ENCODE results near the gene TTLL10. TPM values are rescaled to one million over a fixed set of nuclear protein-coding genes. Genes with fewer than 3 reads are reported as not detected.

Gene TTLL10
- total RNA-seq, 2 experiments from 2014 or later: not detected

DNA sequence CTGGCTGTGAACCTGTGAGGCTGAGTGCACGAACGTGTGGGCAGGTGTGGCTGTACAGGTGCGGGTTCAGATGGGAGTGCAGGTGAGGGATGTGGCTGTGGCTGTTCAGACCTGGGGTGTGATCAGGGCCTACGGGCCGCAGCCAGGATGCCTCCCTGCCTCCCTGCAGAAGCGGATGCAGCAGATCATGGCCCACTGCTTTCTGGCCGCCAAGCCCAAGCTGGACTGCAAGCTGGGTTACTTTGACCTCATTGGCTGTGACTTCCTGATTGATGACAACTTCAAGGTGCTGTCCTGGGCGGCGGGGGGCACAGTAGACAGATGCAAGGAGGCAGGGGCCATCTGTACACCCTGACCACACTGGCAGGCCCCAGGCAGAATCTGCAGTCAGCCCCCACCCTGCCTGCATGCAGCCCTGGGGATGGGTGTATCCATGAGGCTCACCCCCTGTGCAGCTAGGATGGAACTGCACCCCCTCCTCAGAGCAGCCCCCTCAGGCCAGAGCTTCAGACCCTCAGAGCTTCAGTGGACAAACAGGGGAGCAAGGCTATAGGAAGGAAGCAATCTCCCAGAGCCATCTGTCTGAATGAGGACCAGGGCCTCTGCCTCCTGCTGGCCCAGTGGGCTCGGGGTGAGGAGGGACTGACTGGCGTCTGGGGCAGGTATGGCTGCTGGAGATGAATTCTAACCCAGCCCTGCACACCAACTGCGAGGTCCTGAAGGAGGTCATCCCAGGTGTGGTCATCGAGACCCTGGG lies 22.9 kb downstream of the TTLL10 start:
- H3K27ac Mint-ChIP-seq: peak overlapping the region; percentile 33
- ChIA-PET CTCF (interaction anchor here (1.4 kb wide), 1 partner anchor 74 kb away, joined by 6 read pairs; no protein-coding TSS in a partner anchor), POLR2A (interaction anchor here (1.0 kb wide), 1 partner anchor 11 kb away, joined by 3 read pairs; no protein-coding TSS in a partner anchor)
- H3K27me3 Mint-ChIP-seq: no peaks in the 10 kb centered on the region
- peaks cover 12% of the 10 kb centered on the region for H3K4me1 Mint-ChIP-seq (ENCODE audit: low read depth)
- peak; percentile 9 for DNase-seq
- no peak overlapping the region for H3K4me3 Mint-ChIP-seq
- intact Hi-C loops (cut with micrococcal nuclease): no loop called here
- peaks cover 17% of the 10 kb centered on the region for H3K9me3 Mint-ChIP-seq
- no peaks in the 10 kb centered on the region for H3K36me3 Mint-ChIP-seq

- Mint-ChIP-seq H3K9me3 (peaks cover 13% of the 10 kb centered on the region), H3K36me3 (no peaks in the 10 kb centered on the region), H3K27me3 (no peaks in the 10 kb centered on the region), H3K27ac (peak overlapping the region; percentile 33), H3K4me1 (ENCODE audit: low read depth) (peaks cover 12% of the 10 kb centered on the region), H3K4me3 (no peak overlapping the region)
- CTCF ChIA-PET: no interaction called here
- intact Hi-C loops (cut with micrococcal nuclease): no loop called here
- DNase-seq: no peak
- POLR2A ChIA-PET: no interaction called here
Measured at GRCh38 chr1:1197188-1197500, 23.5 kb downstream of the TTLL10 start.

DNA sequence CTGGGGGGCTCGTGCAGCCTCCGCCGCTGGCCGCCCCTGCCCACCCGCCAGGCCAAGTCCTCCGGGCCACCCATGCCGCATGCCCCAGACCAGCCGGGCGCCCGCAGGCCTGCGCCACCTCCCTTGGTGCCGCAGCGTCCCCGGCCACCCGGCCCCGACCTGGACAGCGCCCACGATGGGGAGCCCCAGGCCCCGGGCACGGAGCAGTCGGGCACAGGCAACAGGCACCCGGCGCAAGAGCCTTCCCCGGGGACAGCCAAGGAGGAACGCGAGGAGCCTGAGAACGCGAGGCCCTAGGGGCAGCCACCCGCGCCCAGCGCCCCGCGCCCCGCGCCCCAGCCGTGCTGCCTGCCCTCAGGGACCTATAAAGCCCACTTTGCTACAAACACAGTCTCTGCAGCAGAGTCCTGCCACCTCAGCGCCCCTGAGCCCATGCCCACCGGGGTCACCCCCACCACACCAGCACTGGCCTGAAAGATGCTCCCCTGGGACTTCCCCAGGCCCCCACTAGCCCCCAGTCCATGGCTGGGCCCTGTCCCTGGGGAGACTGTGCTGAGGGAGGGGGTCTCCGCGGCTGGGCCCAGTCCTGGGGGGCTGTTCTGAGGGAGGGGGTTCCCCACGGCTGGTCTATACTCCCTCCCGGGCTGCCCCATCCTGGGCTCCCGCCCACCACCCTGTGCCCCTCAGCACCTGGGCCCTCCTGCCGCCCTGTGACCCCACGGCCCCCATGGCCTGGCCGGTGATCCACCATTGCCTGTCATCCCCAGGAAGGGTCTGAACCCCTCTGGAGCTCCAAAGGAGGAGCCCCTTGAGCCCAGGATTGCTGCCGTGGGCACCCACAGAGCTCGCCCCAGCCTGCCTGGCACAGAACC lies 24.1 kb downstream of the TTLL10 start:
- DNase-seq: peak; percentile 9
- POLR2A ChIA-PET: interaction anchor here (0.7 to 1.0 kb wide), 2 partner anchors 41 to 76 kb away, joined by 3 read pairs; no protein-coding TSS in a partner anchor
- H3K27ac Mint-ChIP-seq: no peak overlapping the region

DNA sequence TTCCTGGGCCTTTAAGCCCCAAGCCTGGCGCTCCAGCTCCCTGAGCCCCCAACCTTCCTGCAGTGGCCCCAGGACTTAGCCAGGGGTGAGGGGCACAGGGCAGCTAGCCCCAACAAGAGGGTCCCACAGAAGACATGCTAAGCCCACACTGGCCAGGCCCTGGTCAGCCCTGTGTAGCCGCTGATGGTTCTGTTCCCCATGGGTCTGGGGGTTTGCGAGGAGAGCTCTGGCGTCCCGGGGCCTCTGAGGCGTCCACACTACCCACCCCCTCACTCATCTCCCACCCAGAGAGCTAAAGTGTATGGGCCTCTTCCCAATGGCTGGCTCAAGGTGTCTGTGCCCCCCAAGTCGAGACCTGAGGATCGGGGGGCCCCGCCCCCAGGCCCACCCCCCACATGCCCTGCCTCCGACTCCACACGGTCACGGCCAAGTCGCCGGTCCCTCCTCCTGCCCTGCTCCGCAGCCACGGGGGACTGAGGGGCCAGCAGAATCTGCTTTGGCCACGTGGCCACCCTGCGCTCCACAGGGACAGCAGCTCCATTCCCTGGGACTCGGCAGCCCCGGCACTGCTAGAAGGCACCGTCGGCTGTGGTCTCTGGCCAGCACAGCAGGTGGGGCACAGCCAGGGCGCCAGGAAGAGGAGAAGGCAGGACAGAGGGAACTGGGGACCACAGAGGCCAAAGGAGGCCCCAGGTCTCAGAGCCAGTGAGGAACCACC lies 24.9 kb downstream of the TTLL10 start:
- CTCF ChIA-PET: interaction anchor here (0.7 to 1.3 kb wide), 2 partner anchors 76 to 78 kb away, joined by 3 read pairs; no protein-coding TSS in a partner anchor
- Mint-ChIP-seq H3K27me3 (no peaks in the 10 kb centered on the region), H3K27ac (no peak overlapping the region), H3K4me1 (ENCODE audit: low read depth) (peaks cover 12% of the 10 kb centered on the region), H3K9me3 (peaks cover 12% of the 10 kb centered on the region), H3K4me3 (no peak overlapping the region), H3K36me3 (peaks cover 3% of the 10 kb centered on the region)
- POLR2A ChIA-PET: interaction anchor here (0.7 to 1.0 kb wide), 2 partner anchors 41 to 77 kb away, joined by 3 read pairs; no protein-coding TSS in a partner anchor
- peak; percentile 8 for DNase-seq
- intact Hi-C loops (cut with micrococcal nuclease): no loop called here

More for the DNA sequence above, 24.1 kb downstream of the TTLL10 start:
- Mint-ChIP-seq H3K4me3 (no peak overlapping the region), H3K27me3 (no peaks in the 10 kb centered on the region), H3K4me1 (ENCODE audit: low read depth) (peaks cover 12% of the 10 kb centered on the region), H3K36me3 (no peaks in the 10 kb centered on the region), H3K9me3 (peaks cover 12% of the 10 kb centered on the region)
- intact Hi-C loops (cut with micrococcal nuclease): no loop called here
- CTCF ChIA-PET: interaction anchor here (1.3 kb wide), 1 partner anchor 75 kb away, joined by 3 read pairs; no protein-coding TSS in a partner anchor

GRCh38 chr1:1199141-1199960 lies 25.7 kb downstream of the TTLL10 start:
- no peaks in the 10 kb centered on the region for H3K27me3 Mint-ChIP-seq
- ChIA-PET POLR2A (interaction anchor here (0.7 to 1.1 kb wide), 3 partner anchors 10 to 18 kb away, joined by 3 to 7 read pairs (median 3); no protein-coding TSS in a partner anchor), CTCF (interaction anchor here (0.7 to 1.3 kb wide), 2 partner anchors 77 to 79 kb away, joined by 3 read pairs; no protein-coding TSS in a partner anchor)
- peaks cover 9% of the 10 kb centered on the region for H3K36me3 Mint-ChIP-seq
- DNase-seq: peak; percentile 27
- peaks cover 9% of the 10 kb centered on the region for H3K9me3 Mint-ChIP-seq
- H3K4me1 Mint-ChIP-seq (ENCODE audit: low read depth): peaks cover 17% of the 10 kb centered on the region
- intact Hi-C loops (cut with micrococcal nuclease): no loop called here
- peak overlapping the region; percentile 78 for H3K27ac Mint-ChIP-seq
- peak overlapping the region; percentile 56 for H3K4me3 Mint-ChIP-seq

GRCh38 chr1:1199961-1200875 lies 26.5 kb downstream of the TTLL10 start:
- Mint-ChIP-seq H3K27ac (peak overlapping the region; percentile 78), H3K36me3 (peaks cover 13% of the 10 kb centered on the region), H3K9me3 (peaks cover under 1% of the 10 kb centered on the region), H3K4me1 (ENCODE audit: low read depth) (peaks cover 13% of the 10 kb centered on the region), H3K4me3 (peak overlapping the region; percentile 56), H3K27me3 (no peaks in the 10 kb centered on the region)
- DNase-seq: peak; percentile 16
- ChIA-PET CTCF (interaction anchor here (0.6 to 1.1 kb wide), 2 partner anchors 9 to 78 kb away, joined by 4 to 10 read pairs; no protein-coding TSS in a partner anchor), POLR2A (interaction anchor here (0.7 to 1.1 kb wide), 4 partner anchors 9 to 31 kb away, joined by 3 to 7 read pairs (median 3); no protein-coding TSS in a partner anchor)
- intact Hi-C loops (cut with micrococcal nuclease): loop anchor here (2.0 to 10.0 kb wide), 2 partner anchors 17 to 165 kb away; no protein-coding TSS in a partner anchor

GRCh38 chr1:1200876-1201810 lies 27.5 kb downstream of the TTLL10 start:
- Mint-ChIP-seq H3K4me1 (ENCODE audit: low read depth) (peaks cover 13% of the 10 kb centered on the region), H3K27me3 (no peaks in the 10 kb centered on the region), H3K9me3 (no peaks in the 10 kb centered on the region), H3K27ac (peak overlapping the region; percentile 78), H3K4me3 (peak overlapping the region; percentile 56), H3K36me3 (peaks cover 18% of the 10 kb centered on the region)
- peak; percentile 93 for DNase-seq
- ChIA-PET POLR2A (interaction anchor here (1.1 kb wide), 2 partner anchors 14 to 30 kb away, joined by 3 to 7 read pairs; no protein-coding TSS in a partner anchor), CTCF (interaction anchor here (0.6 to 1.1 kb wide), 2 partner anchors 9 to 79 kb away, joined by 4 to 10 read pairs; no protein-coding TSS in a partner anchor)
- intact Hi-C loops (cut with micrococcal nuclease): loop anchor here (1.0 to 10.0 kb wide), 3 partner anchors 8 to 166 kb away; no protein-coding TSS in a partner anchor

DNA sequence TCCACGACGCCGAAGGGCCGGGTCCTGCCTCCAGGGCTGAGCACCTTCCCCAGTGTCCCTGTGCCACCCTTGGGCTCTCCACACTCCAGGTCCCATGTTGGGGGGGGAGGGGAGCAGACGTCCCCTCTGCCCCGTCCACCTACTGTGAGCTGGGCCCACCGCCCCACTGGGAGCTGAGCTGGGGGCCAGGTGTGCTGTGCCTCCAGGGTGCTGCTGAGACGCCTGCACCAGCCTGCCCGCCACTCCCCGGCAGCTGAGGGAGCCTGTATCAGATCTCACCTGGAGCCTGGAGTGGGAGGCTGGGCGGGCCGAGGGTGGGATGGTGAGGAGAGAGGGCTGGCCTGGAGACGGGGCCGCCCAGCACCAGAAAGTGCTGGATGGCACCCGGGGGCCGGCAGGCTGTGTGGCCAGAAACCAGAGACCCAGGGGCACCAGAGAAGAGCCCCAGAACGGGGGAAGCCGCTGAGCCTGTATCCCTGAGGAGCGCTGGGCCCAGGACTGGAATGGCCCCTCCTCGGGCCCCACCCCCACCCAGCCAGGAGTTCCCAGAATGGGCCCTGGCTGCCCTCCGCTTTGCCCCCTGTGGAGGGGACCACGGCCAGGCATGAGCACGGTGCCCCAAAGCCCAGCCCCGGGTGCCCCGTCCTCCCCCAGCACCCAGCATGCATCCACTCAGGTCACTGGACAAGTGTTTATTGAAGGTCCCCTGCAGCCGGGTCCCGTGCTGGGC lies 29.3 kb downstream of the TTLL10 start:
- H3K27ac Mint-ChIP-seq: no peak overlapping the region
- H3K4me3 Mint-ChIP-seq: no peak overlapping the region
- DNase-seq: peak; percentile 14
- peaks cover 20% of the 10 kb centered on the region for H3K4me1 Mint-ChIP-seq (ENCODE audit: low read depth)
- POLR2A ChIA-PET: interaction anchor here (8.3 kb wide), 1 partner anchor 14 kb away, joined by 107 read pairs; no protein-coding TSS in a partner anchor
- H3K9me3 Mint-ChIP-seq: no peaks in the 10 kb centered on the region
- intact Hi-C loops (cut with micrococcal nuclease): loop anchor here (10.0 kb wide), 1 partner anchor 168 kb away; no protein-coding TSS in a partner anchor
- CTCF ChIA-PET: no interaction called here
- H3K27me3 Mint-ChIP-seq: no peaks in the 10 kb centered on the region
- peaks cover 23% of the 10 kb centered on the region for H3K36me3 Mint-ChIP-seq
